Parathyroid adenoma (tissue), 2 donors: ENCODE data around the gene PSD.

ENCODE experiments used
- H2AFZ ChIP-seq: fragments of 300-600 bp; sonication (generic); one replicate; pipeline ENCODE4 v1.7.0; 2017; ENCODE audit warnings: antibody characterized with exemption, mild to moderate bottlenecking
- H3K27ac ChIP-seq: fragments of 300-600 bp; sonication (generic); one replicate; pipeline ENCODE4 v1.7.0; 2017
- H3K27me3 ChIP-seq: fragments of 300-600 bp; sonication (generic); one replicate; pipeline ENCODE4 v1.7.0; 2017; ENCODE audit warnings: low read length; ENCODE audit not compliant: control insufficient read depth, insufficient read depth
- H3K36me3 ChIP-seq: fragments of 300-600 bp; sonication (generic); one replicate; pipeline ENCODE4 v1.7.0; 2017; ENCODE audit warnings: low read length; ENCODE audit not compliant: control insufficient read depth, insufficient read depth
- H3K4me1 ChIP-seq: fragments of 300-600 bp; sonication (generic); one replicate; pipeline ENCODE4 v1.7.0; 2017; ENCODE audit warnings: control low read depth
- H3K4me2 ChIP-seq: fragments of 300-600 bp; sonication (generic); one replicate; pipeline ENCODE4 v1.7.0; 2017; ENCODE audit warnings: low read length
- H3K4me3 ChIP-seq: fragments of 300-600 bp; sonication (generic); one replicate; pipeline ENCODE4 v1.7.0; 2017; ENCODE audit warnings: low read depth, low read length
- H3K79me2 ChIP-seq: fragments of 300-600 bp; sonication (generic); one replicate; pipeline ENCODE4 v1.7.0; 2017; ENCODE audit warnings: control low read depth
- H3K9ac ChIP-seq: fragments of 300-600 bp; sonication (generic); one replicate; pipeline ENCODE4 v1.7.0; 2017; ENCODE audit warnings: mild to moderate bottlenecking
- H3K9me3 ChIP-seq: fragments of 300-600 bp; sonication (generic); one replicate; pipeline ENCODE4 v1.7.0; 2017; ENCODE audit warnings: low read length; ENCODE audit not compliant: control insufficient read depth
- CTCF ChIP-seq: fragments of 300-600 bp; sonication (generic); IDR thresholded peaks from one replicate; pipeline ENCODE4 v1.7.0; 2017; ENCODE audit warnings: antibody characterized with exemption, mild to moderate bottlenecking
- donor health status: primary hyperparathyroidism.

Gene PSD

GRCh38 chr10:102402512-102402896 lies 16.1 kb downstream of the PSD start:
- Histone ChIP-seq H3K36me3 (no peaks in the 10 kb centered on the region), H3K4me3 (no peak overlapping the region), H3K79me2 (no peaks in the 10 kb centered on the region), H3K4me2 (no peak overlapping the region), H3K9me3 (no peaks in the 10 kb centered on the region), H3K9ac (no peak overlapping the region), H3K4me1 (peaks cover 7% of the 10 kb centered on the region), H3K27ac (no peak overlapping the region), H3K27me3 (no peaks in the 10 kb centered on the region), H2AFZ (no peak overlapping the region)
- TF ChIP-seq CTCF, result no peak

- Histone ChIP-seq H3K4me2 (no peak overlapping the region), H3K27me3 (no peaks in the 10 kb centered on the region), H3K9ac (no peak overlapping the region), H3K79me2 (no peaks in the 10 kb centered on the region), H3K9me3 (no peaks in the 10 kb centered on the region), H3K4me3 (no peak overlapping the region), H3K4me1 (peaks cover 7% of the 10 kb centered on the region), H3K27ac (no peak overlapping the region), H2AFZ (no peak overlapping the region), H3K36me3 (no peaks in the 10 kb centered on the region)
- TF ChIP-seq CTCF, result no peak
These were observed 16.7 kb downstream of the PSD start for GRCh38 chr10:102401735-102402511.

- H3K4me3 ChIP-seq, result no peak overlapping the region
- peaks cover 7% of the 10 kb centered on the region for H3K4me1 ChIP-seq
- no peak overlapping the region for H3K27ac ChIP-seq
- no peak overlapping the region for H3K4me2 ChIP-seq
- H2AFZ ChIP-seq, result no peak overlapping the region
- no peak for TF ChIP-seq CTCF
- no peak overlapping the region for H3K9ac ChIP-seq
- no peaks in the 10 kb centered on the region for H3K27me3 ChIP-seq
- no peaks in the 10 kb centered on the region for H3K9me3 ChIP-seq
- H3K36me3 ChIP-seq, result no peaks in the 10 kb centered on the region
- no peaks in the 10 kb centered on the region for H3K79me2 ChIP-seq
These were observed 17.3 kb downstream of the PSD start for GRCh38 chr10:102401342-102401654.

- H3K27ac ChIP-seq, result no peak overlapping the region
- no peak overlapping the region for H3K4me2 ChIP-seq
- H3K27me3 ChIP-seq, result no peaks in the 10 kb centered on the region
- H3K4me3 ChIP-seq, result no peak overlapping the region
- no peaks in the 10 kb centered on the region for H3K9me3 ChIP-seq
- no peaks in the 10 kb centered on the region for H3K36me3 ChIP-seq
- peaks cover 11% of the 10 kb centered on the region for H3K4me1 ChIP-seq
- H3K79me2 ChIP-seq, result no peaks in the 10 kb centered on the region
- no peak overlapping the region for H3K9ac ChIP-seq
- H2AFZ ChIP-seq, result no peak overlapping the region
- no peak for TF ChIP-seq CTCF
These were observed 17.8 kb downstream of the PSD start for GRCh38 chr10:102400598-102401341.
